B cell (primary cell): ENCODE data around the gene PSTK.

Experiments used
- EZH2 ChIP-seq: IDR thresholded peaks from 2 replicates; pipeline ENCODE4 v1.6.1; 2012; ENCODE audit warnings: borderline replicate concordance, low read depth, mild to moderate bottlenecking, moderate library complexity, low read length; ENCODE audit not compliant: insufficient read depth, poor library complexity, severe bottlenecking
- TF ChIP-seq, protein P1 (sequence below): fragments of 200-600 bp; IDR thresholded peaks from one replicate; pipeline ENCODE4 v1.8.0; 2022; ENCODE audit warnings: antibody characterized with exemption, mild to moderate bottlenecking

DNA sequence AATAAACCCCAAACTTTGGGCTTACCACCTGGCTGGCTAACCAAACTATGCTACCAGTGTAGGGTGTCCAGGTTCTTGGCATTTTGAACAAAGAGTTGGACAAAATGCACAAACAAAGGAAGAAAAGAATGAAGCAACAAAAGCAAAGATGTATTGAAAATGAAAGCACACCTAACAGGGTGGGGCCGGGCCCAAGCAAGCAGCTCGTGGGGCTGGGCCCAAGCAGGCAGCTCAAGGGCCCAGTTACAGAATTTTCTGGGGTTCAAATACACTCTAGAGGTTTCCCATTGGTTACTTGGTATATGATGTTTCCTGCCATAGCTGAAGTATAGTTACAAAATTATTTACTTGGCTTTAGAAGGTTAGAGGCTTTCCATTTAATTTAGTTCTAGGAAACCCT is 44.3 kb downstream of the PSTK start:
- TF ChIP-seq, protein P1, sequence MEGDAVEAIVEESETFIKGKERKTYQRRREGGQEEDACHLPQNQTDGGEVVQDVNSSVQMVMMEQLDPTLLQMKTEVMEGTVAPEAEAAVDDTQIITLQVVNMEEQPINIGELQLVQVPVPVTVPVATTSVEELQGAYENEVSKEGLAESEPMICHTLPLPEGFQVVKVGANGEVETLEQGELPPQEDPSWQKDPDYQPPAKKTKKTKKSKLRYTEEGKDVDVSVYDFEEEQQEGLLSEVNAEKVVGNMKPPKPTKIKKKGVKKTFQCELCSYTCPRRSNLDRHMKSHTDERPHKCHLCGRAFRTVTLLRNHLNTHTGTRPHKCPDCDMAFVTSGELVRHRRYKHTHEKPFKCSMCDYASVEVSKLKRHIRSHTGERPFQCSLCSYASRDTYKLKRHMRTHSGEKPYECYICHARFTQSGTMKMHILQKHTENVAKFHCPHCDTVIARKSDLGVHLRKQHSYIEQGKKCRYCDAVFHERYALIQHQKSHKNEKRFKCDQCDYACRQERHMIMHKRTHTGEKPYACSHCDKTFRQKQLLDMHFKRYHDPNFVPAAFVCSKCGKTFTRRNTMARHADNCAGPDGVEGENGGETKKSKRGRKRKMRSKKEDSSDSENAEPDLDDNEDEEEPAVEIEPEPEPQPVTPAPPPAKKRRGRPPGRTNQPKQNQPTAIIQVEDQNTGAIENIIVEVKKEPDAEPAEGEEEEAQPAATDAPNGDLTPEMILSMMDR, result no peak
- TF ChIP-seq EZH2, result no peak
